Stimulated activated CD8-positive, alpha-beta memory T cell treated with anti-CD3 and anti-CD28 coated beads, Interleukin-7, amount 100 ng/mL, for 1 hour (primary cell): ENCODE results near the gene PPP2R1B.
"Not testable (repeated sequence)": the region's sequence is repeated elsewhere in the genome, so short reads cannot be mapped to it uniquely, and the experiment has no call there.

Experiments used
- DNase-seq, 2 donors: peaks; one replicate each; pipeline ENCODE4 v3.0.0-alpha.2; 2020; ENCODE audit warnings: low read depth in 2 of 2

PPP2R1B gene

DNA sequence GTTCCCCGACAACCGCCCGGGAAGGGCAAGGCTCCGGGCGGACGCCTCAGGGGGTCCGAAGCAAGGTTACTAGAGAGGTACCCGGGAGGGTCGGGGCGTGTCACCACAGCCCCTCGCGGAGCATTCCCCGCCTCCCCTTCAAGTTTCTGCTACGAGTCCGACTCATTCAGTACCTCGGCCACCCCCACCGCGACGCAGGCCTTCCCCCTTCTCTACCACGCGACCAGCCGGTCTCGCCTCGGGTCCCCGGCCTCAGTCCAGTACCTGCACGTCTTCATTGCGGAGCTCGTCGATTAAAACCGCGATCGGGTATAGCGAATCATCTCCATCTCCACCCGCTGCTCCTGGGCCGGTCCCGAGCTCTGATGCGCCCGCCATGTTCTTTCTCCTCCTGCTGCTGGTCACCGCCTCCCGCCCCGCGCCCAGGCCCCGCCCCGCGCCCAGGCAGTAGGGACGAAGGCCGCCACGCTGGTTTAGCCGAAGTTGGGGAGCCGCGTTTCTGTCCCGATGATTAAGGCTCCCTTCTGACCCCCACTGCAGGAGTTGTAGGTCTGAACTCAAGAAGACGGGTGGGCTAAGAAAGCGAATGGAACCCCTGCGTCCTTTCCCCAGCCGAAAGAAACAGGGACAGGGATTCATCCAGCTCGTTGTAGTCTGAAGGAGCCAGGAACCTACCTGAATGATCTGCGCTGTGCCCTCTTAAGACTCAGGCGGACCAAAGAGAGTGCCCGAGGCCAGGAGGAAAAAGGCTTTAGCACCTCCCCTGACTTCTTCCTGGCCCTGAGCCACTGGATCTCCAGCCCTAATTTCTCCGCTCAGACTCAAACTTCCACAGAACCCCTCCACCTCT is at the start of gene PPP2R1B:
TSS of gene PPP2R1B (minus strand) at position 406 of the 850 bp plus-strand sequence. CDS start at position 378, 28 bp downstream.
- peak; percentile 40 to 49 for DNase-seq

DNA sequence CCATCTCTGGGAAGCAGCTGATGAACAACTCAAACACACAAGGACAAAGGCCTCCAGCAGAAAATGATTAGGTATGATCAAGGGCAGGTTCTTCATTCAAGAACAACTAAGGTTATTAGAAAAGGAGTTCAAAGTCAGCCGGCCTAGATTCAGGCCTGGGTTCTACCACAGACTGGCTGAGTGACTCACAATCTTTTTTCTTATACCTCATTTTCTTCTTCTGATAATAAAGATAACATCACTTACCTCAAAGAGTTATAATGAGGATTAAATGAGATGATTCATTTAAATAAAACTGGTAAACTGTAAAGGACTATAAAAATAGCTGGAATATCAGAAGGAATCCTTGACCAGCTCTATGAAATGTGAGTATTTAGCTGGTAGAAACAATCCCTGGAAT is 49.3 kb upstream of the PPP2R1B start:
- DNase-seq = no peak

DNA sequence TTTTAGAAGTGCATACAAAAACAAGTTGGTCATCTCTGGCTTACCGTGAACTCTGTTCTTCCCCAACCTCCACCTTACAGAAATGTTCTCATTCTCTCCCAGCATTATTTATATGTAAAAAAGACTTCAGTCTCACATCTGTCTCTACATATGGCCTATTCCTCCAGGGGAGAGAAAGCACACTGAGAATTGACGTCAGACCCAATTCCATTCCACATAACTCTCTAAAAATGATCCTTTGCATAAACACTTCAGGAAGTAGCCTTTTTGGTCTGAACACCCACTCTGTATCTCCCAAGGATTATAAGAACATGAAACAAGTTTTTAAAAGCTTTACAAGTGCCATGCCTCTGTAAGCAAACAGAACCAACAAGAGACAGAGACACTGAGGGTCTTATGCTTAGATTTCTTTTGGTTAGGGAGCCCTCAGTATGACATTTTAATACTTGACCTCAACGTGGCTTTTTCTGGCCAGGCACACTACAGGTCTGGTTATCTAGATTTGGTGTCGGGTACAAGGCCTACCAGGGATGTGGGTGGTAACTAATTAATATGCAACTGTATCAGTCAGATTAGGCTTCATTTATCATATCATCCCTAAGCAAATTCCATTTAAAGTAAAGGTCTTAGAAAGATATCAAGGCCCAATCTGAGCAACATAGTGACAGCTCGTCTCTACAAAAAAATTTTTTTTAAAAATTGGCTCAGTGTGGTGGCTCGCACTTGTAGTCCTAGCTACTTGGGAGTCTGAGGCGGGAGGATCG is 48.5 kb upstream of the PPP2R1B start:
- no peak for DNase-seq

DNA sequence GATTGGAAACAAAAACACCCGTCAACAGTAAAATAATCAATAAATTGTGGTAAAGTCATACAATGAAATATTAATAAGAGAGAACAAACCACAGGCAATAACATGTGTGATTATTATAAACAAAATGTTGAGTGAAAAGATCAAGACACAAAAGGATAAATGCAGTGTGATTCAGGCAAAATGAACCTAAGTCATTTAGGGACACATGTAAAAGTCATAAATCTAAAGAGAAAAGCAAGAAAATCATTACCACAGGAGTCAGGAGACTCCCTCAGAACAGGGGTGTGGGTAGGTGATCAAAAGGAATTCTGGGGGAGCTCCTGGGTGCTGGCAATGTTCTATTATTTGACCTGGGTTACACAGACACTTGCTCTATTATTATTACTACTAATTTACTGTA is 47.9 kb upstream of the PPP2R1B start:
- no peak for DNase-seq

DNA sequence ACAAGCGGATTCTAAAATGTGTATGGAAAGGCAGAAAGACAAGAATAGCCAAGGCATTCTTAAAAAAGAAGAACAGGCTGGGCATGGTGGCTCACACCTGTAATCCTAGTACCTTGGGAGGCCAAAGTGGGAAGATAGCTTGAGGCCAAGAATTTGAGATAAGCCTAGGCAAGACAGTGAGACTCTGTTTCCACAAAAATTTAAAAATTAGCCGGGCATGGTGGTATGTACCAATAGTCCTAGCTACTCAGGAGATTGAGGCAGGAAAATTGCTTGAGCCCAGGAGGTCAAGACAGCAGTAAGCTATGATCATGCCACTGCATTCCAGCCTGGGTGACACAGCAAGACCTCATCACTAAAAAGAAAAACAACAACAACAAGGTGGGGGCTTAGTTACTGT is 46.0 kb upstream of the PPP2R1B start:
- no peak for DNase-seq

GRCh38 chr11:111811445-111811844 is 45.3 kb upstream of the PPP2R1B start:
- DNase-seq = no peak

- no peak for DNase-seq
Measured at GRCh38 chr11:111808834-111809233, 42.6 kb upstream of the PPP2R1B start.

- no peak for DNase-seq
Measured at GRCh38 chr11:111808063-111808588, 41.9 kb upstream of the PPP2R1B start.

DNA sequence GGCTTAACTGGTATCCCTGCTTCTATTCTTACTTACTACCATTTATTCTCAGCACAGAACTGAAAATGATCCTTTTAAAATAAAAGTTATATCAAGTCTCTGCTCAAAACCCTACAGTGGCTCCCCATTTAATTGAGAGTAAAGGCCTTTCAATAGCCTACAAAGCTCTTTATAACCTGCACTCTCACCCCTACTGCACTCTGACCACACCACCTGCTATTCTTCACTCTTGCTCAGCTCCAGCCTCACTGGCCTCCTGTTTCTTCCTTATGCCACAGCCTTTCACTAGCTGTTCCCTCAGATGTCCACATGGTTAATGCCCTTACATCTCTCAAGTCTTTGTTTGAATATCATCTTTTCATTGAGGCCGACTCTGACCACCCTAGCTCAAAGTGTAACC is 40.9 kb upstream of the PPP2R1B start:
- no peak for DNase-seq

DNA sequence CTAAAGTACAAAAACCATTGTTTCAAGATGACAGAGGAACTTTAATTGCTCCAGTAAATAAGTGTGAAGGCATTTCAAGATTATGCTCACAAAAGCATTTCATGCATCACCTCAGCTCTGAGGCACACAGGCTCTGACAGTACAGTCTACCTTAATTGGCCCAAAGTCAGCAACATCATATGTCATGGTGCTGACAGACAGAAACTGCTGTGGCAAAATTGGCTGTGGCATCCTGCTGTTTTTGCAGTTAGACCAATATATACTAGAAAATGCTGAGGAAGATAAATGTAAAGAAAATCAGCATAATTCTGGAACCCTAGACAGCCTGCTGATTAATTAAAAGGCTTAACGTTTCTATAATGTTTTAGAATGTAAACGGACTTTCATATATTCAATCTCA is 34.9 kb upstream of the PPP2R1B start:
- no peak for DNase-seq

DNA sequence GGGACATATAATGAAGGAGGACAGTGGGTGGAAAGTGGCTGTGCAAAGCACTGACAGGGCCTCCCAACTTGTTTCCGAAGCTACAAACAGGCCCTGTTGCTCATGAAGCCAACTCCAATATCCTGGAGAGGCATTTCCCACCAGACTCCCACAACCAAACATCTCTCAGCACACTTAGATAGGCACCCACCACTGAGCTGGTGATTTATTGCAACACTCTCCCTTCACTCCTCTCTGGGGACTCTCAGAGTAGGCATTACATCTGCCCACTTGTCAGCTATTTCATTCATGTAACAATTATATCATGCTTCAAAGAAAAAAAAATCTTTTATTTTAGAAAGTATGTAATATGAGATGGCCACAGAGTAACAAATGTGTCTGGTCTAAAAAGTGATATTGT is 32.1 kb upstream of the PPP2R1B start:
- no peak for DNase-seq

- no peak for DNase-seq
Measured at GRCh38 chr11:111797145-111797581, 31.0 kb upstream of the PPP2R1B start.

- no peak for DNase-seq
Measured at GRCh38 chr11:111796696-111797095, 30.5 kb upstream of the PPP2R1B start.

- no peak for DNase-seq
Measured at GRCh38 chr11:111795334-111795985, 29.3 kb upstream of the PPP2R1B start.

DNA sequence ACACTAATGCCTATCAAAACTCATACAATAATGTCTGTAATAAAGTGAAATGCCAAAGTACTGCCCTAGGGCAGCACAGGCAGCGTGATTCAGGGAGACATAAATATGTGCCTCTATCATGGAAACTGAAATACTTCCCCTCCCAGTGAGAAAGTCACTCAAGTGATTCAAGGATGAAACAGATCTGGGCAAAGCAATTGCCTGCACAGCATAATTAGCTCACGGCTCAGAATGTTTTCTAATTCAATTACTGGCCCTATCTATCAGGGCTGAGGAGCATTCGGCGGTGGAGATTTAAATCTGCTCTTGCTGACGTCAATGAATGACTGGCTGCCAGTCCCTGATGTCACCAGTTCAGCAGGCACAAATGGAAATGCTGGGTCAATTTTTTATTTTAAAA is 27.7 kb upstream of the PPP2R1B start:
- DNase-seq = no peak

- DNase-seq = no peak
Measured at GRCh38 chr11:111792955-111793500, 26.8 kb upstream of the PPP2R1B start.

DNA sequence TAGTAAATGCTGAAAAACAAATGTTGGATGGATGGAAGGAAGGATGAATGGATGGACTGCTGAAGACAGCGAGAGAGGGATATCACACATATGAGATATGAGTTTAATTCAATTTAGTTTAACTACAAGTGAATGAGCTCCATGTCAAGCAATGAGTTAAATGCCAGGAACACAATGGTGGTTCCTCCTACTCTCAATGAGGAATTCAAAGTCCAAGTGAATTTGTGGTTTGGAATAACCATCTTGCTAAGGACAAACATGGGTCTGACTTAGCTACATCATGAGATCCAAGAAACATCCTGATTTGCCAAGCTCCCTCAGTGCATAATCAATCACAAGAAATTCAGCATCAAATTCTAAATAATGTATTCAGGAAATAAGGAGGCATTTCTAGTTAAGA is 26.1 kb upstream of the PPP2R1B start:
- DNase-seq = no peak

DNA sequence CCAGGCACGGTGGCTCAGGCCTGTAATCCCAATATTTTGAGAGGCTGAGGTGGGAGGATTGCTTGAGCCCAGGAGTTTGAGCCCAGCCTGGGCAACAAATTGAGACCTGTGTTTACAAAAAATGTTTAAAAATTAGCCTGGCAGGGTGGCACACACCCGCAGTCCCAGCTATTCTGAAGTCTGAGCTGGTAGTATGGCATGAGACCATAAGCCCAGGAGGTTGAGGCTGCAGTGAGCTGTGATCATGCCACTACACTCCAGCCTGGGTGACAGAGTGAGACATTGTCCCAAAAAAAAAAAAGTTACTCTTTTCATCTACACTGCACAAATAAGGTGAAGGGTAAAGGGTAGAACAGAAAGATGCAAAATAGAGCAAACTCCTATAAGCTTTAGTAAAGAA is 22.3 kb upstream of the PPP2R1B start:
- no peak for DNase-seq

DNA sequence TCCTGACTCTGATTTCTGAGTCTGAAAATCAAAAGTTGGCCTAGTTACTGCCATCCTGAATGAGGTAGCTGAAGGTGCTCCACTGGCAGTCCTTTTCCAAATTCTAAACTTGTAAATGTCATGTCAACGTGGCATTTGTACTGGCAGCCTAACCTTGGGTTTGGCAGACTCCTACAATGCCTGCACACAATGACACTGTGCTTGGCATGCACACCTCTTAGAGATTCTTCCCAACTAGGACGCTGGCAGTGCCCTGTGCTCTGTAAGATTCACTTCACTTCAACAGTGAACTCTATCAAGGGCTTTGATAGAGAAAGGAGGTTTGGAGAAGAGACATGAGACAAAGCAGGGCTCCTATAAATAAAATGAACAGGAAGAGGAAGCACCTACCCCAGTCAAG is 21.9 kb upstream of the PPP2R1B start:
- no peak for DNase-seq

DNA sequence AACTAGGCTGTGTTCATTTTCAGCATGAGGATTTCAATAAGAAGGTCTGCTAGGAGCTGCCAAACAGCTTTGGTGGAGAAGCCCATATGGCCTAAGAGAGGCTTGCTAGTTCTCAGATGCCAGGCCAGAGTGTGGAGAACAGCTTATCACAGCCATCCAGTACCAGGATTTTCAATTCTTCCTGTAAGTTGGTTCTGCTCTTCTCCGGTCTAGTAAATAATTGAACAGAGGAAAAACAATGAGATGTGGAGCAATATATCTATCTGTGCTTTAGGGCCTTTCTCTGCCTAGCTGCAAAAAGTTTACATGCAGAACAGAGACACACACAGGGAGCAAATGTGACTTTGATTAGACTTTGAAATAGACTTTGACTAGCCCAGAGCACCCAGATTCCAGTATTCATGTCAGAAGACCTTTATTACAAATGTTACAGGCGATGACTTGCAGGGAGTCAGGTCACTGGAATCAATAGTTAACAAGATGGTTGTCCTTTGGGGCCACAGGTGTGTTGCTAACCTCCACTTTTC is 19.8 kb upstream of the PPP2R1B start:
- DNase-seq = no peak

GRCh38 chr11:111785076-111785475 is 18.9 kb upstream of the PPP2R1B start:
- no peak for DNase-seq

DNA sequence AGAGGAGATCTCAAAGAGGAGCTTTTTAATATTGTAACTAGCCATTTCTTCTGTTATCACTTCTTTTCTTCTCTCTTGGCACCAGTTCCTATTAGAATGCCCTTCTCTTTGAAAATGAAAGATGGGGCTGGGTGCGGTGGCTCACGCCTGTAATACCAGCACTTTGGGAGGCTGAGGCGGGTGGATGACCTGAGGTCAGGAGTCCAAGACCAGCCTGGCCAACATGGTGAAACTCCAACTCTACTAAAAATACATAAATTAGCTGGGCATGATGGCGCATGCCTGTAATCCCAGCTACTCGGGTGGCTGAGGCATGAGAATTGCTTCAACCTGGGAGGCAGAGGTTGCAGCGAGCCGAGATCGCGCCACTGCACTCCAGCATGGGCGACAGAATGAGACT is 18.1 kb upstream of the PPP2R1B start:
- not testable (repeated sequence) for DNase-seq
